ENCODE data around the gene SCFD2. TPM values are rescaled to one million over a fixed set of nuclear protein-coding genes. Genes with fewer than 3 reads are reported as not detected.

The SCFD2 gene
- total RNA-seq, 1 donor, result 33.2 TPM

GRCh38 chr4:52891743-52892142 lies 474.1 kb downstream of the SCFD2 start:
- DNase-seq (ENCODE audit: low read depth), result no peak
- no peak overlapping the region for H3K4me3 ChIP-seq (ENCODE audit: low read depth, low read length)
- TF ChIP-seq CTCF (IDR thresholded peaks at IDR 0.05; ENCODE audit: insufficient read depth, low read depth, low read length), result no peak

DNA sequence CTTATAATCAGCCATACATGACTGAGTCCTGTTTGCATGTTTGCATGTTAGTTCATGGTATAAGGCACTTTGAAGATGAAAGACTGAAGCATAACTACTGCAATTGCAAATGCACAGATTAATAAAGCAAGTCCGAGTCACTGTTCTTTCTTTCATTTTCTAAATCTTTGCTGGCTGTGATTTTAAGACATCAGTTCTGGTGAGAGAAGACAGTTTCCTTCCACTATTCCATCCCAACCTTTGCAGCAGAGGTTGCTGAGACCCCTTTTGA lies 475.4 kb downstream of the SCFD2 start:
- DNase-seq (ENCODE audit: low read depth), result no peak
- no peak for TF ChIP-seq CTCF (IDR thresholded peaks at IDR 0.05; ENCODE audit: insufficient read depth, low read depth, low read length)
- H3K4me3 ChIP-seq (ENCODE audit: low read depth, low read length), result no peak overlapping the region

- no peak for TF ChIP-seq CTCF (IDR thresholded peaks at IDR 0.05; ENCODE audit: insufficient read depth, low read depth, low read length)
- peak; percentile 25 for DNase-seq (ENCODE audit: low read depth)
These were observed 475.9 kb downstream of the SCFD2 start for GRCh38 chr4:52889778-52890520.

GRCh38 chr4:52889354-52889753 lies 476.5 kb downstream of the SCFD2 start:
- no peak overlapping the region for H3K4me3 ChIP-seq (ENCODE audit: low read depth, low read length)
- no peak for TF ChIP-seq CTCF (IDR thresholded peaks at IDR 0.05; ENCODE audit: insufficient read depth, low read depth, low read length)
- DNase-seq (ENCODE audit: low read depth), result no peak

More at GRCh38 chr4:52889778-52890520, 475.9 kb downstream of the SCFD2 start:
- no peak overlapping the region for H3K4me3 ChIP-seq (ENCODE audit: low read depth, low read length)

- DNase-seq (ENCODE audit: low read depth), result no peak
- TF ChIP-seq CTCF (IDR thresholded peaks at IDR 0.05; ENCODE audit: insufficient read depth, low read depth, low read length), result no peak
- no peak overlapping the region for H3K4me3 ChIP-seq (ENCODE audit: low read depth, low read length)
These were observed 480.9 kb downstream of the SCFD2 start for GRCh38 chr4:52884994-52885393.

- H3K4me3 ChIP-seq (ENCODE audit: low read depth, low read length), result no peak overlapping the region
- no peak for TF ChIP-seq CTCF (IDR thresholded peaks at IDR 0.05; ENCODE audit: insufficient read depth, low read depth, low read length)
- DNase-seq (ENCODE audit: low read depth), result no peak
These were observed 481.9 kb downstream of the SCFD2 start for GRCh38 chr4:52883707-52884669.
